HepG2 (cell line): ENCODE data around the gene HEXIM1. TPM values are rescaled to one million over a fixed set of nuclear protein-coding genes. Genes with fewer than 3 reads are reported as not detected.

ENCODE experiments used
- AGO2 ChIP-seq: fragments of 200-400 bp; formaldehyde crosslinking; optimal IDR thresholded peaks from 2 replicates; pipeline ENCODE3; 2017; ENCODE audit warnings: mild to moderate bottlenecking, low read depth, low read length, moderate library complexity
- ATF5 ChIP-seq: sonication (generic); formaldehyde crosslinking; IDR thresholded peaks from 2 replicates; pipeline ENCODE4 v1.4.0; 2020; ENCODE audit warnings: mild to moderate bottlenecking, low read depth, missing genetic modification reagents
- ATRX ChIP-seq: sonication (generic); formaldehyde crosslinking; IDR thresholded peaks from 2 replicates; pipeline ENCODE4 v1.4.0; 2020; ENCODE audit warnings: missing genetic modification reagents, borderline replicate concordance
- CCAR2 ChIP-seq: fragments of 200-400 bp; formaldehyde crosslinking; optimal IDR thresholded peaks from 2 replicates; pipeline ENCODE3; 2018; ENCODE audit warnings: low read depth, mild to moderate bottlenecking, low read length, moderate library complexity
- CREB1 ChIP-seq, 2 experiments: fragments of 450-650 bp in 1 of 2; IDR thresholded peaks; 2 replicates each; pipeline ENCODE4 v1.6.1; 2016 to 2017; ENCODE audit warnings: control low read depth in 1 of 2, mild to moderate bottlenecking in 1 of 2, missing compliant biosample characterization in 1 of 2, missing genetic modification characterization in 1 of 2
- FOXA1 ChIP-seq, 2 experiments: fragments of 450-650 bp in 1 of 2; sonication (generic) in 1 of 2; formaldehyde crosslinking in 1 of 2; IDR thresholded peaks; 2 replicates each; pipeline versions ENCODE4 v1.4.0 to v1.6.1; 2016 to 2020; ENCODE audit warnings: missing genetic modification reagents in 1 of 2
- FOXK2 ChIP-seq: fragments of 450-650 bp; IDR thresholded peaks from 2 replicates; pipeline ENCODE4 v1.6.1; 2016
- GPN1 ChIP-seq: sonication (generic); formaldehyde crosslinking; IDR thresholded peaks from 2 replicates; pipeline ENCODE4 v1.5.1; 2020; ENCODE audit warnings: missing genetic modification reagents, borderline replicate concordance
- HDAC2 ChIP-seq: sonication (generic); formaldehyde crosslinking; IDR thresholded peaks from 2 replicates; pipeline ENCODE4 v1.4.0; 2020; ENCODE audit warnings: missing genetic modification reagents
- HDAC6 ChIP-seq: fragments of 200-600 bp; sonication (generic); IDR thresholded peaks from 2 replicates; pipeline ENCODE4 v1.7.0; 2017; ENCODE audit warnings: mild to moderate bottlenecking, antibody characterized with exemption, low read length, low read depth
- JUNB ChIP-seq: sonication (generic); formaldehyde crosslinking; IDR thresholded peaks from 2 replicates; pipeline ENCODE4 v1.8.0; 2022; ENCODE audit warnings: missing genetic modification reagents, mild to moderate bottlenecking, borderline replicate concordance
- MIER2 ChIP-seq: IDR thresholded peaks from 2 replicates; pipeline ENCODE4 v1.6.1; 2016; ENCODE audit warnings: missing biosample characterization, missing genetic modification reagents
- PLRG1 ChIP-seq: fragments of 450-650 bp; conservative IDR thresholded peaks from 2 replicates; pipeline ENCODE4 v1.6.1; 2016
- POLR2AphosphoS2 ChIP-seq: IDR thresholded peaks from 2 replicates; pipeline ENCODE4 v1.6.1; 2011; ENCODE audit warnings: low read depth, low read length, improper control_type of control experiment
- PRMT3 ChIP-seq: sonication (generic); formaldehyde crosslinking; IDR thresholded peaks from 2 replicates; pipeline ENCODE4 v1.8.1; 2022; ENCODE audit warnings: low read depth, mild to moderate bottlenecking, moderate library complexity, missing genetic modification reagents, borderline replicate concordance
- SOX6 ChIP-seq, 2 experiments: fragments of 450-650 bp in 1 of 2; sonication (generic) in 1 of 2; formaldehyde crosslinking in 1 of 2; IDR thresholded peaks; 2 replicates each; pipeline versions ENCODE4 v1.4.0 to v1.6.1; 2017 to 2020; ENCODE audit warnings: antibody characterized with exemption in 1 of 2, mild to moderate bottlenecking in 1 of 2, missing genetic modification reagents in 1 of 2
- TMF1 ChIP-seq: sonication (generic); formaldehyde crosslinking; IDR thresholded peaks from 2 replicates; pipeline ENCODE4 v1.8.1; 2022; ENCODE audit warnings: low read depth, missing genetic modification reagents
- ZFAT ChIP-seq: sonication (generic); formaldehyde crosslinking; conservative IDR thresholded peaks from 2 replicates; pipeline ENCODE4 v1.8.1; 2023; ENCODE audit warnings: missing genetic modification reagents, inconsistent platforms
- ZFP62 ChIP-seq: sonication (generic); formaldehyde crosslinking; IDR thresholded peaks from 2 replicates; pipeline ENCODE4 v1.4.0; 2020; ENCODE audit warnings: missing genetic modification reagents
- ZFY ChIP-seq: sonication (generic); formaldehyde crosslinking; IDR thresholded peaks from 2 replicates; pipeline ENCODE4 v1.4.0; 2020; ENCODE audit warnings: missing genetic modification reagents
- ZNF138 ChIP-seq: sonication (generic); formaldehyde crosslinking; IDR thresholded peaks from 2 replicates; pipeline ENCODE4 v1.5.0; 2020; ENCODE audit warnings: mild to moderate bottlenecking, low read depth, missing genetic modification reagents
- ZNF205 ChIP-seq: IDR thresholded peaks from 2 replicates; pipeline ENCODE4 v1.6.1; 2018; ENCODE audit warnings: missing biosample characterization, missing genetic modification reagents
- ZNF263 ChIP-seq: sonication (generic); formaldehyde crosslinking; IDR thresholded peaks from 2 replicates; pipeline ENCODE4 v1.4.0; 2020; ENCODE audit warnings: missing genetic modification reagents
- ZNF354B ChIP-seq: sonication (generic); formaldehyde crosslinking; IDR thresholded peaks from 2 replicates; pipeline ENCODE4 v1.8.0; 2022; ENCODE audit warnings: mild to moderate bottlenecking, missing genetic modification reagents
- ZNF503 ChIP-seq: sonication (generic); formaldehyde crosslinking; IDR thresholded peaks from 2 replicates; pipeline ENCODE4 v1.4.0; 2020; ENCODE audit warnings: missing genetic modification reagents
- ZNF839 ChIP-seq: sonication (generic); formaldehyde crosslinking; IDR thresholded peaks from 2 replicates; pipeline ENCODE4 v1.4.0; 2020; ENCODE audit warnings: missing genetic modification reagents, mild to moderate bottlenecking, borderline replicate concordance
- ZZZ3 ChIP-seq: sonication (generic); formaldehyde crosslinking; IDR thresholded peaks from 2 replicates; pipeline ENCODE4 v1.4.0; 2020; ENCODE audit warnings: missing genetic modification reagents, mild to moderate bottlenecking, borderline replicate concordance
- polyA plus RNA-seq, 8 experiments: library from polyadenylated mRNA; depleted of rRNA in 3 of 8; stranded (reverse) in 7 of 8; unstranded in 1 of 8; fragments of >200 nt; fragmentation: Illumina TruSeq in 4 of 8; extraction: Trizol in 4 of 8; gene quantifications; 2 replicates each; pipeline versions ENCODE4 v1.2.1 to v1.2.3, GENCODE V29; 2011 to 2016; ENCODE audit warnings: low read depth in 4 of 8, missing spikeins in 1 of 8, mixed read lengths in 1 of 8; ENCODE audit not compliant: insufficient read depth in 1 of 8
- total RNA-seq, 5 experiments: library from RNA; depleted of rRNA; stranded (reverse); fragments of >200 nt; fragmentation: Illumina TruSeq; extraction: Trizol; gene quantifications; 2 replicates each; pipeline ENCODE4 v1.2.3, GENCODE V29; 2016; ENCODE audit warnings: low read depth in 1 of 5
- TF ChIP-seq, protein P1 (sequence below): sonication (generic); formaldehyde crosslinking; IDR thresholded peaks from 2 replicates; pipeline ENCODE4 v1.8.1; 2022; ENCODE audit warnings: mild to moderate bottlenecking, missing genetic modification reagents

Gene HEXIM1
- total and polyA plus RNA-seq, 2 of the 13 experiments (the other 11 are each of a cell fraction or from before 2014, with no cell fraction given): 10.5 to 16.6 TPM

GRCh38 chr17:45162025-45162687 is 13.9 kb downstream of the HEXIM1 start (continued):
- TF ChIP-seq, protein P1, sequence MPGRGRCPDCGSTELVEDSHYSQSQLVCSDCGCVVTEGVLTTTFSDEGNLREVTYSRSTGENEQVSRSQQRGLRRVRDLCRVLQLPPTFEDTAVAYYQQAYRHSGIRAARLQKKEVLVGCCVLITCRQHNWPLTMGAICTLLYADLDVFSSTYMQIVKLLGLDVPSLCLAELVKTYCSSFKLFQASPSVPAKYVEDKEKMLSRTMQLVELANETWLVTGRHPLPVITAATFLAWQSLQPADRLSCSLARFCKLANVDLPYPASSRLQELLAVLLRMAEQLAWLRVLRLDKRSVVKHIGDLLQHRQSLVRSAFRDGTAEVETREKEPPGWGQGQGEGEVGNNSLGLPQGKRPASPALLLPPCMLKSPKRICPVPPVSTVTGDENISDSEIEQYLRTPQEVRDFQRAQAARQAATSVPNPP (CRISPR knock-in tag): no peak
- TF ChIP-seq ZFY (CRISPR knock-in tag) (no peak), GPN1 (CRISPR knock-in tag) (no peak), ZNF354B (CRISPR knock-in tag) (no peak), ATRX (no peak), ZFP62 (CRISPR knock-in tag) (no peak), PLRG1 (no peak), POLR2AphosphoS2 (0 out of 2 replicates have a peak, but pooled peaks have one; percentile 48), AGO2 (peak; percentile 60), CCAR2 (no peak), ZZZ3 (CRISPR knock-in tag) (no peak), MIER2 (CRISPR knock-in tag) (no peak), ZFAT (CRISPR knock-in tag) (no peak), ZNF839 (peak; percentile 80; the same call in 1 of the 2 replicates), FOXK2 (no peak), ZNF205 (CRISPR knock-in tag) (no peak; the same call in 1 of the 2 replicates), ATF5 (CRISPR knock-in tag) (0 out of 2 replicates have a peak, but pooled peaks have one; percentile 32), JUNB (CRISPR knock-in tag) (no peak), FOXA1 (IDR thresholded peaks at IDR 0.05) (no peak), FOXA1 (CRISPR knock-in tag; IDR thresholded peaks at IDR 0.05) (no peak), SOX6 (IDR thresholded peaks at IDR 0.05) (no peak), SOX6 (CRISPR knock-in tag; IDR thresholded peaks at IDR 0.05) (no peak), TMF1 (CRISPR knock-in tag) (peak; percentile 51; the same call in 1 of the 2 replicates), ZNF138 (peak; percentile 70), HDAC6 (no peak), PRMT3 (CRISPR knock-in tag) (no peak), ZNF263 (CRISPR knock-in tag) (peak; percentile 36; the same call in 1 of the 2 replicates), CREB1 (IDR thresholded peaks at IDR 0.05) (no peak), CREB1 (CRISPR knock-in tag; IDR thresholded peaks at IDR 0.05) (no peak), HDAC2 (CRISPR knock-in tag) (no peak; the same call in 1 of the 2 replicates), ZNF503 (CRISPR knock-in tag) (0 out of 2 replicates have a peak, but pooled peaks have one; percentile 23)
